Liver (tissue), 3 donors: ENCODE measurements around the gene MAOB.
"Not testable (repeated sequence)": the region's sequence is repeated elsewhere in the genome, so short reads cannot be mapped to it uniquely, and the experiment has no call there.

Source experiments
- REST ChIP-seq: IDR thresholded peaks from 2 replicates; pipeline ENCODE4 v1.6.1; 2016; ENCODE audit warnings: antibody characterized with exemption, mild to moderate bottlenecking
- TAF1 ChIP-seq: conservative IDR thresholded peaks from 2 replicates; pipeline ENCODE4 v1.6.1; 2016; ENCODE audit warnings: antibody characterized with exemption, mild to moderate bottlenecking
- YY1 ChIP-seq: IDR thresholded peaks from 2 replicates; pipeline ENCODE4 v1.6.1; 2016; ENCODE audit warnings: antibody characterized with exemption, mild to moderate bottlenecking
- TF ChIP-seq, protein P1 (sequence below): fragments of 150-350 bp; IDR thresholded peaks from 2 replicates; pipeline ENCODE4 v1.5.1; 2017; ENCODE audit warnings: improper control_type of control experiment, low read depth, low read length; ENCODE audit not compliant: missing input control
- TF ChIP-seq, protein P2 (sequence below): IDR thresholded peaks from 2 replicates; pipeline ENCODE4 v1.6.1; 2016; ENCODE audit warnings: antibody characterized with exemption
- donor health status: healthy.
- donor health status: healthy.

GRCh38 chrX:43725227-43725626 is 157.0 kb downstream of the MAOB start:
- TF ChIP-seq, protein P1, sequence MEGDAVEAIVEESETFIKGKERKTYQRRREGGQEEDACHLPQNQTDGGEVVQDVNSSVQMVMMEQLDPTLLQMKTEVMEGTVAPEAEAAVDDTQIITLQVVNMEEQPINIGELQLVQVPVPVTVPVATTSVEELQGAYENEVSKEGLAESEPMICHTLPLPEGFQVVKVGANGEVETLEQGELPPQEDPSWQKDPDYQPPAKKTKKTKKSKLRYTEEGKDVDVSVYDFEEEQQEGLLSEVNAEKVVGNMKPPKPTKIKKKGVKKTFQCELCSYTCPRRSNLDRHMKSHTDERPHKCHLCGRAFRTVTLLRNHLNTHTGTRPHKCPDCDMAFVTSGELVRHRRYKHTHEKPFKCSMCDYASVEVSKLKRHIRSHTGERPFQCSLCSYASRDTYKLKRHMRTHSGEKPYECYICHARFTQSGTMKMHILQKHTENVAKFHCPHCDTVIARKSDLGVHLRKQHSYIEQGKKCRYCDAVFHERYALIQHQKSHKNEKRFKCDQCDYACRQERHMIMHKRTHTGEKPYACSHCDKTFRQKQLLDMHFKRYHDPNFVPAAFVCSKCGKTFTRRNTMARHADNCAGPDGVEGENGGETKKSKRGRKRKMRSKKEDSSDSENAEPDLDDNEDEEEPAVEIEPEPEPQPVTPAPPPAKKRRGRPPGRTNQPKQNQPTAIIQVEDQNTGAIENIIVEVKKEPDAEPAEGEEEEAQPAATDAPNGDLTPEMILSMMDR: not testable (repeated sequence)
- TF ChIP-seq, protein P2, sequence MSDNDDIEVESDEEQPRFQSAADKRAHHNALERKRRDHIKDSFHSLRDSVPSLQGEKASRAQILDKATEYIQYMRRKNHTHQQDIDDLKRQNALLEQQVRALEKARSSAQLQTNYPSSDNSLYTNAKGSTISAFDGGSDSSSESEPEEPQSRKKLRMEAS: not testable (repeated sequence)
- TF ChIP-seq REST, TAF1, YY1: not testable (repeated sequence)
